Stimulated activated CD8-positive, alpha-beta memory T cell treated with anti-CD3 and anti-CD28 coated beads, Interleukin-12 subunit alpha, Interleukin-12 subunit beta, amount 100 ng/mL, for 4 hours (primary cell): Measurements from ENCODE around the gene PKP1.
"Not testable (repeated sequence)": the region's sequence is repeated elsewhere in the genome, so short reads cannot be mapped to it uniquely, and the experiment has no call there.

Experiments used
- DNase-seq: peaks from one replicate; pipeline ENCODE4 v3.0.0-alpha.2; 2020; ENCODE audit warnings: low read depth

PKP1 gene, protein sequence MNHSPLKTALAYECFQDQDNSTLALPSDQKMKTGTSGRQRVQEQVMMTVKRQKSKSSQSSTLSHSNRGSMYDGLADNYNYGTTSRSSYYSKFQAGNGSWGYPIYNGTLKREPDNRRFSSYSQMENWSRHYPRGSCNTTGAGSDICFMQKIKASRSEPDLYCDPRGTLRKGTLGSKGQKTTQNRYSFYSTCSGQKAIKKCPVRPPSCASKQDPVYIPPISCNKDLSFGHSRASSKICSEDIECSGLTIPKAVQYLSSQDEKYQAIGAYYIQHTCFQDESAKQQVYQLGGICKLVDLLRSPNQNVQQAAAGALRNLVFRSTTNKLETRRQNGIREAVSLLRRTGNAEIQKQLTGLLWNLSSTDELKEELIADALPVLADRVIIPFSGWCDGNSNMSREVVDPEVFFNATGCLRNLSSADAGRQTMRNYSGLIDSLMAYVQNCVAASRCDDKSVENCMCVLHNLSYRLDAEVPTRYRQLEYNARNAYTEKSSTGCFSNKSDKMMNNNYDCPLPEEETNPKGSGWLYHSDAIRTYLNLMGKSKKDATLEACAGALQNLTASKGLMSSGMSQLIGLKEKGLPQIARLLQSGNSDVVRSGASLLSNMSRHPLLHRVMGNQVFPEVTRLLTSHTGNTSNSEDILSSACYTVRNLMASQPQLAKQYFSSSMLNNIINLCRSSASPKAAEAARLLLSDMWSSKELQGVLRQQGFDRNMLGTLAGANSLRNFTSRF

DNA sequence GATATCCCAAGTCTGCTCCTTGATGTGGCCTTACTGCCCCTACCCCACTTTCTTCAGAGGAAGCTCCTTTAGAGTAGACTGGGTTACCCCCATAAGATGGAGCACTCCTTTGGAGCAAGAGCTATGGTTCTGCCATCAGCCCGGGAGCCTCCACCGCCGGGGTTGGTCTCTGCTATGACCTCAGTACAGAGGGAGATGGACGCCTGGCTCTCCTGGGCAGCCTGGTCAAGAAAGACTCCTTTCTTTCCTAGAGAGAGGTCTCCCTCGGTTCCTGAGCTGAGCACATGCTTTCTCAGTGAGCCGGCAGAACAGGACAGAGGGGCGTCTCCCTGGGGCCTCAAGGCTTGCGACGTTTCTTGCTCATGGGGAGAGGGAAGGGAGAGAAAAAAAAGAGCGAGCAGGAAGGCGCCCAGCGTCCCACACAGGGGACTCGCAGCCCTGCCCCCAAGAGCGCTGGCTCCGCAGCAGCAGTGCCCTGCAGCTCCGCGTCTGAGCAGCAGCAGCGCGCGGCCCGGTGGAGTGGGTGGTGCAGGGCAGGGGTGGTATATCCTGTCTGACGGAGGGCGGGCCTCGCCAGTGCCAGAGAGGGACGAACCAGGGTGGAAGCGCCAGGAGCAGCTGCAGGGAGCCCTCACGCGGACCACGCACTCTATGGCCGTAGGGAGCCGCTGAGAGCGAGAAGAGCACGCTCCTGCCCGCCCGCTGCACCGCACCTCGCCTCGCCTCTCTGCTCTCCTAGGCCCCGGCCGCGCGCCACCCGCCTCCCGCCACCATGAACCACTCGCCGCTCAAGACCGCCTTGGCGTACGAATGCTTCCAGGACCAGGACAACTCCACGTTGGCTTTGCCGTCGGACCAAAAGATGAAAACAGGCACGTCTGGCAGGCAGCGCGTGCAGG lies at the start of gene PKP1:
Gene PKP1 (plus strand): TSS at position 576 of the 899 bp plus-strand sequence. CDS start 197 bp downstream, at position 773.
- no peak for DNase-seq

DNA sequence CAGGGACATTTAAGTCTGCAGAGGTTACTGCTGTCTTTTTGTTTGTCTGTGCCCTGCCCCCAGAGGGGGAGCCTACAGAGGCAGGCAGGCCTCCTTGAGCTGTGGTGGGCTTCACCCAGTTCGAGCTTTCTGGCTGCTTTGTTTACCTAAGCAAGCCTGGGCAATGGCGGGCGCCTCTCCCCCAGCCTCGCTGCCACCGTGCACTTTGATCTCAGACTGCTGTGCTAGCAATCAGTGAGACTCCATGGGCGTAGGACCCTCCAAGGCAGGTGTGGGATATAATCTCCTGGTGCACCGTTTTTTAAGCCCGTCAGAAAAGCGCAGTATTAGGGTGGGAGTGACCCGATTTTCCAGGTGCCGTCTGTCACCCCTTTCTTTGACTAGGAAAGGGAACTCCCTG lies 43.7 kb upstream of the PKP1 start:
- DNase-seq, result not testable (repeated sequence)

DNA sequence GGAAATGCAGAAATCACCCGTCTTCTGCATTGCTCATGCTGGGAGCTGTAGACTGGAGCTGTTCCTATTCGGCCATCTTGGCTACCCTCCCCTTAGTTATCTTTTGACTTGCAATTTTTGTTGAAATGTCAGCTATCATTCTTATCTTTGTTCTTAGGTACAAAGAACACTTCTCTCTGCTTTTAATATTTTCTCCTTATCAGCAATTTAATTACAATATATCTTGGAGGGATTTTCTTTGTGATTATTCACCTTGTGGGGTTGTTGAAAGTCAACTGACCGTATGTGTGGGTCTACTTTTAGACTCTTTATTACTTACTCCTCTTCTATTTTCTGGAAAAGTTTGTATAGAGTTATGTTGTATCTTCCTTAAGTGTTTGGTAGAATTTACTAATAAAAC lies 43.1 kb upstream of the PKP1 start:
- DNase-seq, result no peak

DNA sequence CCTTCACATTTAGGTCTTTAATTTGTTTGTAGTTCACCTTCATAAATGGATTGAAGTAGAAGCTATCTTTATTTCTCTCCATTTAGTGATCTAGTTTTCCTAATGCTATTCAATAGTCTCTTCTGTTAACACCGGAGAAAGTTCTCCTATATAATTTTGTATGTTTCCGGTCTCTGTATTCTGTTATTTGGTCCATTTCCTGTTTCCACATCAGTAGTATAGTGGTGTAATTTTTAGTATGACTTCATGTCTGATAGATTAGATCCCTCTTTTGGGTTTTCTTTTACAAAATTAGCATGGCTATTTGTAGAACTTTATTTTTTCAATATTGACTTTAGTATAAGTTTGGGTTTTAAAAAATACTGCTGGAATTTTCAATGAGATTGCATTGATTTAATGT lies 41.6 kb upstream of the PKP1 start:
- no peak for DNase-seq

DNA sequence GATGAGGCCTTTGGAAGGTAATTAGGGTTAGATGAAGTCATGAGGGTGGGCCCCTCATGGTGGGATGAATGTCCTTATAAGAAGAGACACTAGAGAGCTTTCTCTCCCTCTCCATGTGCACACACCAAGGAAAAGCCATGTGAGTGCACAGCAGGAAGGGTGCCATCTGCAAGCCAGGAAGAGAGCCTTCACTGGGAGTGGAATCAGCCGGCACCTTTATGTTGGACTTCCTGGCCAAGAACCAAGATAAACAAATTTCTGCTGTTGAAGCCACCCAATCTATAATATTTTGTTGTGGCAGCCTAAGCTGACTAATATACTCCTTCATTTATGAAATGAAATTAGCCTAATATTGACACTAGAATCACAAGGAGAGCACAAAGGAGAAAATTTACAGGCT lies 38.2 kb upstream of the PKP1 start:
- no peak for DNase-seq

DNA sequence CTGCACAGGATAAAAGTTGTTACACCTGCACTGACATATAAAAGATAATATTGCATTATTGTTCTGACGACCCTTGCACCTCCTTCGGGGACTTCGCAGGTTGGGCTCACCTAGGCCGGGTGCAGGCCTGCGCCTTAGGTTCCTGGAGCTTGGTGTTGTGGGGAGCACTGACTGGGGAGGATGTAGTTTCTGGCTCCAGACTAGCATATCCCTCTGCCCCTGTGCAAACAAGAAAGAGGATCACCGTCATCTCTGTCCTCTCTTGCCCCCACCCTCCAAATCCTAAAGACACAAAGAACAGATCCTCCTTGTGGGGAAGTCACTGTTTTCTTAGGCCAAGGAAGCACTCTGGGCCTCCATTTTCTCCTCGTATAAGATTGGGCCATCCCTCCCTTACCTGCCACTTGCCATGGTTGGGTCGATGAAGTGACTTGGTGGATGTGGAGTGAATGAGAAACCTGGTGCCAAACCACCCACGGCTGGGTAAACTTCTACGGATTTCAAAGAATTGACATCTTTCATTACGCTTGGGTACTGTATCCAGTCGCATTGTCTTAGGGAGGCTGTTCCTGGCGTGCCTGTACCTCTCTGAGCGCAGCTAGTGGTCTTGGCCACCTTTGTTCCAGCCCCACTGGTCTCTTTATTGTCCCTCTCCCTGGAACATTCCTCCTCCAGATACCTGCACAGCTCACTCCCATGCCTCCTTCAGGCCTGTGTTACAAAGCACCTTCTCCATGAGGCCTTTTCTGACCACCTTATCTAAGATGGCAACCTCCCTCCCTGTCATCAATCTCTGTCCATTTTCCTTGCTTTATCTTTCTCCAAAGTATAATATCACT lies 34.4 kb upstream of the PKP1 start:
- DNase-seq, result no peak

DNA sequence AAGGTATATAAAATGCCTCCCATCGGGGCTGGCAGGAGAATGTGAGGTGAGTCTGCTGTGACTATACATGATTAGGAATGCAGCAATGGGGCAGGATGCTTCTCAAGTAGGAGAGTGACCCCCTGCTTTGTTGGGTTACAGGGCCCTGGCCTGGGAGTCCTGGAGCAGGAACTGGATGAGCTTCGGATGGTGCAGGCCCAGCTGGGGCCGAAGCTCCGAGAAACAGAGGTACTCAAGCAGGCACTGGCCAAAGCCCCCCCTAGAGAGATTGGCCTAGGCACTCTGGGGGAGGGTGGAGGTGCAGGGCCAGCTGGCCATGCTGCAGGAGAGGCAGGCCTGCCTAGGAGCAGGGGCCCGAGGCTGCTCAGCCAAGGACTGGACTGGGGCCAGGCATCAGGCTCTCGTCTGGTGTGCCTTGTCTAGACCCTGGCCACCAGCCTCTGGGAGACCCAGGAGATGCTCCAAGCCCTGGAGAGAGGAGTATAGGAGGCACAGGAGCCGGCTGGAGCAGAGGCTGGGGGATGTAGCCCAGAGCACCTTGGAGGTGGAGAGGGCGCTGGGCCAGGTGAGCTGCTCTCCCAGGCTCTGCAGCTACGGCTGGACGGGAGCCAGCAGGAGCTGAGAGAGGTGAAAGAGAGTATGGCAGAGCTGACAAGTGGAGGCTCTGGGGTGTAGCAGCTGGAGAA lies 32.8 kb upstream of the PKP1 start:
- no peak for DNase-seq

DNA sequence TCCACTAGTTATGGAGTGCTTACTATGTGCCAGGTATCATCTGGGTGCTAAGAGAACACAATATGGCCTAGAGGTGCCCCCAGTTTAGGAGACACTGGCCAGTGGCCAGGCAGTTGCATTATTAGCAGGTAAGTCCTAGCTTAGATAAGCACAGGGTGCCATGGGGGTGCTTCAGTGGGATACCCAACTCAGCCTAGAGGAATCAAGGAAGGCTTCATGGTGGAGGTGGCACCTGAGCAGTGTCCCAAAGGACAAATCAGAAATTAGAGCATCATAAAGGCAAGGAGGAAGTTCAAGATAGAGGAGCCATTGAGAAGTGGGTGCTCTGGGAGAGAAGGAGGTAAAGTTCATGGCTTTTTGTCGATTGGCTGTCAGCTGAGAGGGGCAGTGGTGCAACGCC lies 31.9 kb upstream of the PKP1 start:
- no peak for DNase-seq

DNA sequence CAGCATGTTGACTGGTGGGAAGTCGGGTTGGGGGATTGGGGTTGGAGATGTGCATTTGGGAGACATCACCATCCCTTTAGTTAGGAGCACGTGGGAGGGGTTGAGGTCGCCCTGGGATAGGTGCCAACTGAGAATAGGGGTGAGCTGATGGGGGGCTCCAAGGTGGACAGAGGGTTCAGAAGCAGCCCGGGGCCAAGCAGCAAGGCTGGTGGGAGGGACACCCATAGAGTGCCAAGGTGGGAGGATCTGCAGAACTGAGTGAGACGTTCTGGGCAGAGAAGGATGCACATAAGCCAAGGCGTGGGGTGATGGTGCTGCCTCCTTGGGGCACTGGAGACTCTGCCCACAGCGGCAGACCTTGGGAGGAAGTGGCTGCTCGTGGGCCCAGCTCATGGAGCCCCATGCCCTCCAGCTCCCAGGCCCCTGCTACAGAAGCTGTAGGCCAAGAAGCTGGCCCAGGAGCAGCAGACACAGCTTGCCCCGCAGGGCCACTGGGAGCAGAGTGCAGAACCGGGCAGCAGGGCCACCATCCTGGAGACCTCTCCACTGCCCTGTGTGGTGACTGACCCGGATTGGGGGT lies 31.4 kb upstream of the PKP1 start:
- DNase-seq, result no peak

DNA sequence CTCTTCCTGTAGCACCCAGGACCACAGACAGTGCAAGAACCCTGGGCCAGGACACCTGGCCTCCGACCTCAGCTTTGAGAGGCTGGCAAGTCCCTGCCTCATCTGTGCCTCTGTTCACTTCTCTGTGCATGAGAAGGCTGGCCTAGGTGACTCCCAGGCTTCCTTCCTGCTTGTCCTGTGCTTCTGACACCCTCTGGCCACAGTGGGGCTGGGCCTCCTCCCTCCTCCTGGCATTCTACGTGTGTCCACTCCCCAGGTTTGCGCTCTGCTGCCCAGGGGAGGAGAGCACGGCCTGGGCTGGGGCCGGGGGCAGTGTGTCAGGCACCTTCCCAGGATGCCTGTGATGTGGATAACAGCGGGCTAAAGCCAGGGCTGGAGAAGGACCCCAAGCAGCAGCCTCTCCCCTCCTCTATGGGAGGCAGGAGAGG lies 30.3 kb upstream of the PKP1 start:
- DNase-seq, result no peak

DNA sequence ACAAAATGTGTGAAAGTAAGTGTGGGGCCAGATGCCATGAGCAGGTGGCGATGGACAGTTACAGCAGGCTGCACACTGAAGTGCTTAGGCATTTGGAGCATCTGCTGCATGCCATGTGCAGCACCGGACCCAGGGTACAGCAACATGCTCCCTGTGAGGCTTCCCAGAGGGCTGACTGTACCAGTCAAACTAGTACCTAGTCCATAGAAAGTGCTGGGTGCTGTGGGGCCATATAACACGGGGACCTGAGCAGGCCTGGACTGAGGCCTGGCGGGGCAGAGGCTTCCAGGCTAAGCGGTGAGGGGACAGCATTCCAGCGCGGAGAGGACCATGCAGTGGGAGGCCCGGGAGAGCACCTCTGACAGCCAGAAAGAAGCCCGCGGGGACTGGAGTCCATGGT lies 29.9 kb upstream of the PKP1 start:
- DNase-seq, result no peak

DNA sequence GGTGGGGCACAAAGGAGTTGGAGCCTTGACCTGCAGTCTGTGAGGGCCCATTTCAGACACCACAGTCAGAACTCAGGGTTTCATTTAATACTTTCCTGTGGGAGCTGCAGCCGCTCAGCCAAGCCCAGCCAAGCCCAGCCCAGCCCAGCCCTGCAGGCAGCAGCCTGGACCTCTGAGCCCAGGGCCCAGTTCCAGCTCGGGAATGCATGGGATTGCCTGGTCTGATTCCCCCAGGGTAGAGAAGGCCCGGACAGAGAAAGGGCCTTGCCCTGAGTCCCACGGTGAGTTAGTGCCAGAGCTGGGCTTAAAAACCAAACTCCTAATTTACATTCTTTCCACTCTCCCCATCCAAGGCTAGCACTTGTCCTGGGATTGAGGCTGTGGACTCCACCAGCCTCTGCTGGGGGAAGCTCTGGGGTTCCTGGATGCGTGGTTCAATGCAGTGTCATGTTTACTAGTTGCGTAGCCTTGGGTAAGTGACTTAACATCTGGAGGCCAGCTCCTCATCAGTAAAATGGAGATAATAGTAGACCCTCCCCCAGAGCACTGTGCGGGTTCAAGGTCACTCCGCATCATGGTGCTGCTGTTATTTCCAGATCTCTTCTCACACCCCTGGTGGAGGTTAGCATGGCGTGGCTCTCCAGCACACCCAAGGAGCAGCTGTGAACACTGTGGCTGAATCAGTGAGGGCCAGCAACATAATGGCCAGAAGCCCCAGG lies 29.2 kb upstream of the PKP1 start:
- no peak for DNase-seq

DNA sequence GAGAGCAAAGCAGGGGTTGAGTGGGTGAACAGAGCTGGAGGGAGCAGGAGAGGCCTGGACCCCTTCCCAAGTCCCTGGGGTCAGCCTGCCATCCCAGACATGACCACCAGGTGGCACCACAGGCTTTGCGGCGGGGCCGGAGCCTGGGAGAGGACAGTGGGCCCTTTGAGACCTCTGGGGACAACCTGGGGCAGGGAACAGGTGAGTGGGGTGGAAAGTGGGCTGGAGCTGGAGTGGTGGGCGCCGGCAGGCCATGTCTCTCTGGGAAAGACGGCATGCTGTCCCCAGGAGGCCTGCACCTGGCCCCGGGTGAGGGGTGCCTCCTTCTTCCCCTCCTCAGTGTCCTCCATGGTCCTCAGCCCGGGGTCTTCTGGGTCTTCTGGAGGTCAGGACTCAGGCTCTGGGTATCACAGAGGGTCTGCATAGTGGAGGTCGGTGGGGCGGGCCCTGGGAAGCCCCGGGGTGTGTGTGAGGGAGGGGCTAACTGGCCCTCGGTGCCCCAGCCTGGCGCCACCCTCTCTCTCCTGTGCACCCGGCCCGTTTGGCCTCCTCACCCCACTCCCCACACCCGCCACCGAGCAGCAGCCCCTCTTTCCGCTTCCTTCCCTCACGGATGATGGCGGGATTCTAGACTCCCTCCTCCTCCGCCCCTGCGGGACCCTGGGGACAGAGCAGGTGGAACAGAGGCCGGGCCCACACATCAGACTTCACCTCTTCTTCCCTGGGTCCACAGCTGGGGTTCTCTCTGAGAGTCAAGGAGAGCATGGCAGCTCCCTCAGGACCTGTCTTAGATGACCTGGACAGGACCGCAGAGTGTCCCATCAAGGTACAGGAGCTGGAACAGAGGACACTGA lies 28.5 kb upstream of the PKP1 start:
- DNase-seq, result no peak

DNA sequence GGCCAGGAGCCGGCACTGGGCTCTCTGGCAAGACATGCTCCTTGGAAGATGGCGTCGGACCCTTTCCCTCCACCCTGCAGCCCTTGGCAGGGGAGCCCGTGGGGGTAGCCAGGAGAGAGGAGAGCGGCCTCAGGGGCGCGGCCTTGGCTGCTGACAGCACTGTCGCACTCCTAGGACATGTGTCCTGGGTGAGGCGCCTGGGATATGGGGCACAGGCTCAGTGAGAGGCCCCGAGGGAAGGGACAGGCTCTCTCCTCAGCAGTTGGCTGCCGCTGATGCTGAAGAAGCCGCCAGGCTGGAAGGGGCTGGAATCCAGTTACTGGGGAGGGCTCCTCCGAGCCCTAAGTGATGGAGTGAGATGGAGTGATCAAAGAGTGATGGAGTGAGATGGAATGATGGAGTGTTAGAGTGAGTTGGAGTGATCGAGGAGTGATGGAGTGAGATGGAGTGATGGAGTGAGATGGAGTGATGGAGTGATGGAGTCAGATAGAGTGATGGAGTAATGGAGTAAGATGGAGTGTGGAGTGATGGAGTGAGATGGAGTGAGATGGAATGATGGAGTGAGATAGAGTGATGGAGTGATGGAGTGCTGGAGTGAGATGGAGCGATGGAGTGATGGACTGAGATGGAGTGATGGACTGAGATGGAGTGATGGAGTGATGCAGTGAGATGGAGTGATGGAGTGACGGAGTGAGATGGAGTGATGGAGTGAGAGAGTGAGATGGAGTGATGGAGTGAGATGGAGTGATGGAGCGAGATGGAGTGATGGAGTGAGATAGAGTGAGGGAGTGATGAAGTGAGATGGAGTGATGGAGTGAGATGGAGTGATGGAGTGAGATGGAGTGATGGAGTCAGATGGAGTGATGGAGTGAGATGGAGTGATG lies 27.6 kb upstream of the PKP1 start:
- no peak for DNase-seq

DNA sequence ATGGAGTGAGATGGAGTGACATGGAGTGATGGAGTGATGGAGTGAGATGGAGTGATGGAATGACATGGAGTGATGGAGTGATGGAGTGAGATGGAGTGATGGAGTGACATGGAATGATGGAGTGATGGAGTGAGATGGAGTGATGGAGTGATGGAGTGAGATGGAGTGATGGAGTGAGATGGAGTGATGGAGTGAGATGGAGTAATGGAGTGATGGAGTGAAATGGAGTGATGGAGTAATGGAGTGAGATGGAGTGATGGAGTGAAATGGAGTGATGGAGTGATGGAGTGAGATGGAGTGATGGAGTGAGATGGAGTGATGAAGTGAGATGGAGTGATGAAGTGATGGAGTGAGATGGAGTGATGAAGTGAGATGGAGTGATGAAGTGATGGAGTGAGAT lies 25.2 kb upstream of the PKP1 start:
- DNase-seq, result not testable (repeated sequence)

DNA sequence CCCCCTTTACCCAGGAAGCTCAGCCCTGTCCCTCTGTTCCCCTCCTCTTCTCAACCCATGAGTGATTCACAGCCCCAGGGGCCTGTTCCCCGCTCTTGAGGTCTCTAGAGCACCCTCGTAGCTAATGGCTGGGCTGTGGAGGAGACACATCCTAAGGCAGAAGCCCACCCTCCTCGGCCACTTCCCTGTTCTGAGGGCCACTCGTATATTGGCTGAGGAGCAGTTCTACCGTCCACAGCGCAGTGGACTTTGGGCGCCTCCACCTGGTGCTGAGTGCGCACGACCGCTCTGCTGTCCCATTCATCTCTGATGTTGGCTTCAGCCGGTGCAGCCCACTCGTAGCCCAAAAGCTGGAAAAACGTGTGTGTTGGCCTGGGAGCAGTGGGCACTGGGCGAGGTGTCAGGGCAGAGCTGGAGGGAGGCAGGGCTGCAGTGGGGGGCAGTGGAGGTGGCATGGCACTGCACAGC lies 24.5 kb upstream of the PKP1 start:
- no peak for DNase-seq

DNA sequence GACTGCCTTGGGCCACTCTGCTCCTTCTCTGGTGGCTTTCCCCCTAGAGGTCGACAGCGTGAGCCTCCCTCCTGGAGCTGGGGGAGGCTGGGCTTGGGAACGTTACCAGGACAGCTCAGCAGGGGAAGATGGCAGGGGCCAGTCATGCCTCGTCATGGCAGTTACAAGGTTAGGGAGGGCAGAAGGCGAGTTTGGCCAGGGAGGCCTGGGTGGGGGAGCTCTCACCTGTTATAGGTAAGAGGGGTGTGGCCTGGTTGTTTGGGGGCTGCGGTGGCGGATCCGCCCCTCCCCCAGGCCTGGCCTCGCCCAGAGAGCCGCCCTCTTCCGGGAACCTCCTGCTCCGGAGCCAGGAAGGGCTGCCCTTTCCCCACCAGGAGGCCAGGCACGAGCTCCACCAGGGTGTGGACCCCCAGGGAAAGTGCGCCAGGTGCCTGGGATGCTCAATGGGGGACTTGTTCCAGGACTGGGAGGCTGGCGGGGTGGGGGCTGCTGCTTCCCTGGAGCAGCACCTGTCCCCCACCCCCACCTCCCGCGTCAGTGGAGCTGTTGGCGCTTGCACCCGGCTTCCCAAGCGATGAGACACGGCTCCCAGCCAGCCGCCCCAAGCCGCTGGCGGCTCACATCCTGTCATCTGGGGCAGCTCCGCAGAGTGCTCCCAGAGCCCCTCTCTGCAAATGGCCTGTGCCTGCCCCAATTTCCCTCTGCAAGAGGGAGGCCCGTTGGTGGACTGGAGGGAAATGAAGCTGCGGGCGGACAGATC lies 23.6 kb upstream of the PKP1 start:
- DNase-seq, result no peak
